Liver (tissue), 9 donors: Measurements from ENCODE around the gene OR2T29. TPM values are rescaled to one million over a fixed set of nuclear protein-coding genes. Genes with fewer than 3 reads are reported as not detected.

ENCODE experiments used
- DNase-seq: peaks from one replicate; pipeline ENCODE4 v3.0.0-alpha.2; 2017; ENCODE audit warnings: low spot score
- H3K27ac ChIP-seq, 2 donors: one replicate each; pipeline ENCODE4 v1.7.0; 2013; ENCODE audit warnings: inconsistent platforms in 2 of 2, low read length in 2 of 2, control low read depth in 1 of 2, low read depth in 1 of 2, mild to moderate bottlenecking in 1 of 2
- H3K27me3 ChIP-seq, 4 donors: one replicate each; pipeline versions ENCODE4 v1.6.1 to v1.7.0; 2013; ENCODE audit warnings: low read length in 3 of 4, inconsistent platforms in 1 of 4, mild to moderate bottlenecking in 1 of 4, moderate library complexity in 1 of 4; ENCODE audit not compliant: control insufficient read depth in 4 of 4, insufficient read depth in 4 of 4
- H3K36me3 ChIP-seq, 4 donors: one replicate each; pipeline versions ENCODE4 v1.6.1 to v1.7.0; 2013; ENCODE audit warnings: low read length in 3 of 4, mild to moderate bottlenecking in 3 of 4, low read depth in 1 of 4, moderate library complexity in 1 of 4; ENCODE audit not compliant: control insufficient read depth in 4 of 4, insufficient read depth in 3 of 4
- H3K4me1 ChIP-seq, 4 donors: one replicate each; pipeline versions ENCODE4 v1.6.1 to v1.7.0; 2013; ENCODE audit warnings: low read length in 3 of 4, mild to moderate bottlenecking in 3 of 4, moderate library complexity in 1 of 4; ENCODE audit not compliant: control insufficient read depth in 4 of 4, insufficient read depth in 4 of 4
- H3K4me3 ChIP-seq, 3 donors: one replicate each; pipeline versions ENCODE4 v1.6.1 to v1.7.0; 2013; ENCODE audit warnings: low read length in 3 of 3, control low read depth in 1 of 3, low read depth in 1 of 3, mild to moderate bottlenecking in 1 of 3
- H3K9ac ChIP-seq, 2 donors: one replicate each; pipeline ENCODE4 v1.7.0; 2013; ENCODE audit warnings: low read length in 2 of 2, mild to moderate bottlenecking in 2 of 2, moderate library complexity in 2 of 2, control low read depth in 1 of 2, low read depth in 1 of 2
- H3K9me3 ChIP-seq, 4 donors: one replicate each; pipeline versions ENCODE4 v1.6.1 to v1.7.0; 2013; ENCODE audit warnings: low read length in 3 of 4; ENCODE audit not compliant: control insufficient read depth in 4 of 4
- ATF3 ChIP-seq: IDR thresholded peaks from 2 replicates; pipeline ENCODE4 v1.6.1; 2016; ENCODE audit warnings: antibody characterized with exemption
- EGR1 ChIP-seq, 2 donors: IDR thresholded peaks; 2 replicates each; pipeline ENCODE4 v1.6.1; 2016 to 2018; ENCODE audit warnings: antibody characterized with exemption in 2 of 2, low read depth in 2 of 2
- FOXA1 ChIP-seq: IDR thresholded peaks from 2 replicates; pipeline ENCODE4 v1.6.1; 2016; ENCODE audit warnings: antibody characterized with exemption
- GABPA ChIP-seq, 2 donors: IDR thresholded peaks in 1 of 2; conservative IDR thresholded peaks in 1 of 2; 2 replicates each; pipeline ENCODE4 v1.6.1; 2016; ENCODE audit warnings: antibody characterized with exemption in 2 of 2, mild to moderate bottlenecking in 1 of 2, moderate library complexity in 1 of 2
- HNF4A ChIP-seq, 2 donors: conservative IDR thresholded peaks; 2 replicates each; pipeline ENCODE4 v1.6.1; 2016; ENCODE audit warnings: antibody characterized with exemption in 2 of 2, mild to moderate bottlenecking in 2 of 2
- HNF4G ChIP-seq: IDR thresholded peaks from 2 replicates; pipeline ENCODE4 v1.6.1; 2016; ENCODE audit warnings: antibody characterized with exemption
- JUND ChIP-seq, 2 donors: IDR thresholded peaks; 2 replicates each; pipeline ENCODE4 v1.6.1; 2016; ENCODE audit warnings: antibody characterized with exemption in 2 of 2
- NR2F2 ChIP-seq: IDR thresholded peaks from 2 replicates; pipeline ENCODE4 v1.6.1; 2016; ENCODE audit warnings: antibody characterized with exemption
- REST ChIP-seq: IDR thresholded peaks from 2 replicates; pipeline ENCODE4 v1.6.1; 2016; ENCODE audit warnings: antibody characterized with exemption, mild to moderate bottlenecking
- RXRA ChIP-seq, 2 donors: IDR thresholded peaks; 2 replicates each; pipeline ENCODE4 v1.6.1; 2017 to 2018; ENCODE audit warnings: antibody characterized with exemption in 2 of 2, mild to moderate bottlenecking in 1 of 2
- SP1 ChIP-seq: IDR thresholded peaks from 2 replicates; pipeline ENCODE4 v1.6.1; 2018; ENCODE audit warnings: antibody characterized with exemption, mild to moderate bottlenecking
- TAF1 ChIP-seq: conservative IDR thresholded peaks from 2 replicates; pipeline ENCODE4 v1.6.1; 2016; ENCODE audit warnings: antibody characterized with exemption, mild to moderate bottlenecking
- WGBS: extraction: QIAGEN DNeasy Blood & Tissue Kit; methylation state at CpG from one replicate; pipeline ENCODE4 v1.1.7; 2013; 5-methylcytosine and 5-hydroxymethylcytosine counted together
- polyA plus RNA-seq, 2 donors: library from polyadenylated mRNA; stranded (reverse) in 1 of 2; unstranded in 1 of 2; fragments of 200-250 nt in 1 of 2; fragments of >200 nt in 1 of 2; fragmentation: Nextera tagmentation in 1 of 2; extraction: Ambion mirVana in 1 of 2; gene quantifications; one replicate each; pipeline versions ENCODE4 v1.2.1 to v1.2.3, GENCODE V29; 2013 to 2015
- total RNA-seq, 2 donors: library from RNA; depleted of rRNA; stranded (reverse); fragments of >200 nt; gene quantifications; one replicate each; pipeline ENCODE4 v1.2.3, GENCODE V29; 2014
- TF ChIP-seq, protein P1 (sequence below): fragments of 150-350 bp; IDR thresholded peaks from 2 replicates; pipeline ENCODE4 v1.5.1; 2017; ENCODE audit warnings: improper control_type of control experiment, low read depth, low read length; ENCODE audit not compliant: missing input control
- TF ChIP-seq, protein P2 (sequence below): IDR thresholded peaks from 2 replicates; pipeline ENCODE4 v1.6.1; 2016; ENCODE audit warnings: antibody characterized with exemption
- TF ChIP-seq, protein P3 (sequence below): IDR thresholded peaks from 2 replicates; pipeline ENCODE4 v1.6.1; 2016; ENCODE audit warnings: antibody characterized with exemption
- donor health status: healthy.
- donor health status: healthy.
- donor health status: healthy.
- donor health status: healthy.
- donor health status: healthy.

The OR2T29 gene
- total and polyA plus RNA-seq, 4 donors = not detected

GRCh38 chr1:248590055-248590454 is 27.5 kb upstream of the OR2T29 start:
- TF ChIP-seq HNF4A (conservative IDR thresholded peaks at IDR 0.05) (no peak), HNF4G (no peak), REST (no peak), EGR1 (IDR thresholded peaks at IDR 0.05; ENCODE audit: low read depth in 2 of 2) (no peak), JUND (IDR thresholded peaks at IDR 0.05) (no peak), NR2F2 (no peak), ATF3 (no peak)
- TF ChIP-seq, protein P1, sequence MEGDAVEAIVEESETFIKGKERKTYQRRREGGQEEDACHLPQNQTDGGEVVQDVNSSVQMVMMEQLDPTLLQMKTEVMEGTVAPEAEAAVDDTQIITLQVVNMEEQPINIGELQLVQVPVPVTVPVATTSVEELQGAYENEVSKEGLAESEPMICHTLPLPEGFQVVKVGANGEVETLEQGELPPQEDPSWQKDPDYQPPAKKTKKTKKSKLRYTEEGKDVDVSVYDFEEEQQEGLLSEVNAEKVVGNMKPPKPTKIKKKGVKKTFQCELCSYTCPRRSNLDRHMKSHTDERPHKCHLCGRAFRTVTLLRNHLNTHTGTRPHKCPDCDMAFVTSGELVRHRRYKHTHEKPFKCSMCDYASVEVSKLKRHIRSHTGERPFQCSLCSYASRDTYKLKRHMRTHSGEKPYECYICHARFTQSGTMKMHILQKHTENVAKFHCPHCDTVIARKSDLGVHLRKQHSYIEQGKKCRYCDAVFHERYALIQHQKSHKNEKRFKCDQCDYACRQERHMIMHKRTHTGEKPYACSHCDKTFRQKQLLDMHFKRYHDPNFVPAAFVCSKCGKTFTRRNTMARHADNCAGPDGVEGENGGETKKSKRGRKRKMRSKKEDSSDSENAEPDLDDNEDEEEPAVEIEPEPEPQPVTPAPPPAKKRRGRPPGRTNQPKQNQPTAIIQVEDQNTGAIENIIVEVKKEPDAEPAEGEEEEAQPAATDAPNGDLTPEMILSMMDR = no peak
- Histone ChIP-seq H3K27ac (no peak overlapping the region), H3K9me3 (no peaks in the 10 kb centered on the region), H3K4me3 (no peak overlapping the region), H3K36me3 (no peaks in the 10 kb centered on the region), H3K9ac (no peak overlapping the region), H3K4me1 (no peaks in the 10 kb centered on the region), H3K27me3 (no peaks in the 10 kb centered on the region)
- WGBS = 90% methylated on average over 17 of the region's 17 CpGs
- no peak for DNase-seq

DNA sequence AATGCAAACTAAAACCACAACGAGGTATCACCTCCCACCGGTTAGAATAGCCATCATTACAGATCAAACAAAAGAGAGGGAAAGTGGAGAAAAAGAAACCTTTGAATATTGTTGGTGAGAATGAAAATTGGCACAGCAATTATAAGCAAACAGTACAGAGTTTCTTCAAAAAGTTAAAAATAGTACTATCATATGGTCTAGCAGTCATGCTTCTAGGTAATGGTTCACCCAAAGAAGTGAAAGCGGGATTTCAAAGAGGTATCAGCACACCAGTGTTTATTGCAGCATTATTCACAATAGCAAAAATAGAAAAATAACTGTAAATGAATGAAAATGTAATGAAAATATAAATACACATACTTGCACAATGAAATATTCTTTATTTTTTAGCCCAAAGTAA is 26.8 kb upstream of the OR2T29 start:
- Histone ChIP-seq H3K4me1 (no peaks in the 10 kb centered on the region), H3K36me3 (no peaks in the 10 kb centered on the region), H3K27me3 (no peaks in the 10 kb centered on the region), H3K27ac (peak overlapping the region in 1 of 2 donors; percentile 30), H3K9ac (no peak overlapping the region), H3K4me3 (no peak overlapping the region), H3K9me3 (no peaks in the 10 kb centered on the region)
- 78% methylated on average over 3 of the region's 3 CpGs for WGBS
- TF ChIP-seq RXRA (IDR thresholded peaks at IDR 0.05) (no peak), REST (no peak), TAF1 (no peak), HNF4G (no peak), GABPA (IDR thresholded peaks at IDR 0.05 in 1 of 2, conservative IDR thresholded peaks at IDR 0.05 in 1 of 2) (no peak), SP1 (no peak), JUND (IDR thresholded peaks at IDR 0.05) (no peak), ATF3 (no peak), FOXA1 (no peak)
- TF ChIP-seq, protein P2, sequence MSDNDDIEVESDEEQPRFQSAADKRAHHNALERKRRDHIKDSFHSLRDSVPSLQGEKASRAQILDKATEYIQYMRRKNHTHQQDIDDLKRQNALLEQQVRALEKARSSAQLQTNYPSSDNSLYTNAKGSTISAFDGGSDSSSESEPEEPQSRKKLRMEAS = no peak
- TF ChIP-seq, protein P3, sequence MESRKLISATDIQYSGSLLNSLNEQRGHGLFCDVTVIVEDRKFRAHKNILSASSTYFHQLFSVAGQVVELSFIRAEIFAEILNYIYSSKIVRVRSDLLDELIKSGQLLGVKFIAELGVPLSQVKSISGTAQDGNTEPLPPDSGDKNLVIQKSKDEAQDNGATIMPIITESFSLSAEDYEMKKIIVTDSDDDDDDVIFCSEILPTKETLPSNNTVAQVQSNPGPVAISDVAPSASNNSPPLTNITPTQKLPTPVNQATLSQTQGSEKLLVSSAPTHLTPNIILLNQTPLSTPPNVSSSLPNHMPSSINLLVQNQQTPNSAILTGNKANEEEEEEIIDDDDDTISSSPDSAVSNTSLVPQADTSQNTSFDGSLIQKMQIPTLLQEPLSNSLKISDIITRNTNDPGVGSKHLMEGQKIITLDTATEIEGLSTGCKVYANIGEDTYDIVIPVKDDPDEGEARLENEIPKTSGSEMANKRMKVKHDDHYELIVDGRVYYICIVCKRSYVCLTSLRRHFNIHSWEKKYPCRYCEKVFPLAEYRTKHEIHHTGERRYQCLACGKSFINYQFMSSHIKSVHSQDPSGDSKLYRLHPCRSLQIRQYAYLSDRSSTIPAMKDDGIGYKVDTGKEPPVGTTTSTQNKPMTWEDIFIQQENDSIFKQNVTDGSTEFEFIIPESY = no peak
- no peak for DNase-seq
